HL-60 (cell line): Measurements from ENCODE around the gene STKLD1.

ENCODE experiments used
- CTCF ChIP-seq: IDR thresholded peaks from one replicate; pipeline ENCODE4 v1.5.1; 2011; ENCODE audit warnings: low read length, control low read depth, inconsistent platforms; ENCODE audit not compliant: insufficient read depth
- GABPA ChIP-seq: IDR thresholded peaks from 2 replicates; pipeline ENCODE4 v1.6.1; 2012; ENCODE audit warnings: low read depth
- POLR2AphosphoS5 ChIP-seq: IDR thresholded peaks from 2 replicates; pipeline ENCODE4 v1.6.1; 2012; ENCODE audit warnings: low read depth
- REST ChIP-seq: IDR thresholded peaks from 2 replicates; pipeline ENCODE4 v1.6.1; 2012; ENCODE audit warnings: low read depth; ENCODE audit not compliant: insufficient replicate concordance
- SPI1 ChIP-seq: IDR thresholded peaks from 2 replicates; pipeline ENCODE4 v1.6.1; 2012; ENCODE audit warnings: low read depth, mild to moderate bottlenecking, borderline replicate concordance

- TF ChIP-seq CTCF (no peak), POLR2AphosphoS5 (no peak), REST (no peak), SPI1 (no peak), GABPA (no peak)
These were observed 5.5 kb upstream of the STKLD1 start for GRCh38 chr9:133370685-133371084.
